ENCODE results near the gene SLC66A2. TPM values are rescaled to one million over a fixed set of nuclear protein-coding genes. Genes with fewer than 3 reads are reported as not detected.

Gene SLC66A2
- total RNA-seq, 1 donor = 35.8 TPM

DNA sequence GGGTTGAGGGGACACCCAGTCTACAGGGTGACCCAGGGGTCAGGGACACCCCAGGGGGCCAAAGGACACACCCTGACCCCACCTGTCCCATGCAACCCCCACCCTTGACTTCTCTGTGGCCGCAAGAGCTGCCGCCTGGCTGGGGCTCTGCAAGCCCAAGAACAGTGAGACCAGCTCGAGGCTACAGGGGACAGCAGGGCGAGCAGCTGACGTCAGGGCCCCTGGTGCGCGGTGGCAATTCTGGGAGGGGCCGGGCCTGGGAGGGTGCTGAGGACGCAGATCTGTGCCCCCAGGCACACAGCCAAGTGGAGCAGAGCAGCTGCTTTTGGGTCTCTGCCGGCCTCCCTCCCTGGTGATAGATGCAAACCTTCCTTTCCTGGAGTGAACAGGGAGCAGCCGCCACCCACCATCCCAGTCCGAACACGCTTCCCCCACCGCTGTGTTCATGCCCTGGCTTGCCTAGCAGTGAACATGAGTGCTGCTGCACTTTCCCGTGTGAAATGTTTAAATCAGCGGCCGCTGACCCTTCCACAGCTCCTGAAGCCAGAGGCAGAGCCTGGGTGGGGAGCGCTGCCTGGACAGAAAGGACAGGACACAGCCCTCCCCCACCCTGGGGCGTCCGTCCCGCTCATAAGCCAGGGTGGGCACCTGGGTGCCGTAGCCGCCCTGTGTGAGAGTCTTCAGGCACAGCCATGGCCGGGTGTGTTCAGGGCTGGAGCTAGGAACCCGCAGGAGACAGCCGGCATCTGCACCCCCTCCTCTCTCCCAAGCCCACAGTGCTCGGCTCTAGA lies 46.9 kb downstream of the SLC66A2 start:
- H3K9me3 ChIP-seq (ENCODE audit: low read depth, low read length) = no peaks in the 10 kb centered on the region
- peak; percentile 62 for DNase-seq (ENCODE audit: insufficient read length, low spot score, missing footprints)
- H2AFZ ChIP-seq (ENCODE audit: low read length) = no peak overlapping the region
- no peaks in the 10 kb centered on the region for H3K4me1 ChIP-seq (ENCODE audit: insufficient read depth, low read length)
- TF ChIP-seq, protein P1, sequence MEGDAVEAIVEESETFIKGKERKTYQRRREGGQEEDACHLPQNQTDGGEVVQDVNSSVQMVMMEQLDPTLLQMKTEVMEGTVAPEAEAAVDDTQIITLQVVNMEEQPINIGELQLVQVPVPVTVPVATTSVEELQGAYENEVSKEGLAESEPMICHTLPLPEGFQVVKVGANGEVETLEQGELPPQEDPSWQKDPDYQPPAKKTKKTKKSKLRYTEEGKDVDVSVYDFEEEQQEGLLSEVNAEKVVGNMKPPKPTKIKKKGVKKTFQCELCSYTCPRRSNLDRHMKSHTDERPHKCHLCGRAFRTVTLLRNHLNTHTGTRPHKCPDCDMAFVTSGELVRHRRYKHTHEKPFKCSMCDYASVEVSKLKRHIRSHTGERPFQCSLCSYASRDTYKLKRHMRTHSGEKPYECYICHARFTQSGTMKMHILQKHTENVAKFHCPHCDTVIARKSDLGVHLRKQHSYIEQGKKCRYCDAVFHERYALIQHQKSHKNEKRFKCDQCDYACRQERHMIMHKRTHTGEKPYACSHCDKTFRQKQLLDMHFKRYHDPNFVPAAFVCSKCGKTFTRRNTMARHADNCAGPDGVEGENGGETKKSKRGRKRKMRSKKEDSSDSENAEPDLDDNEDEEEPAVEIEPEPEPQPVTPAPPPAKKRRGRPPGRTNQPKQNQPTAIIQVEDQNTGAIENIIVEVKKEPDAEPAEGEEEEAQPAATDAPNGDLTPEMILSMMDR (IDR thresholded peaks at IDR 0.05; ENCODE audit: extremely low read depth, low read depth, low read length) = no peak
- H4K20me1 ChIP-seq (ENCODE audit: insufficient read depth, low read length) = peaks cover 4% of the 10 kb centered on the region
- peaks cover 9% of the 10 kb centered on the region for H3K36me3 ChIP-seq (ENCODE audit: insufficient read depth, low read length)
- H3K4me2 ChIP-seq (ENCODE audit: insufficient read depth, low read length) = no peak overlapping the region
- H3K4me3 ChIP-seq (ENCODE audit: insufficient read depth, low read length) = no peak overlapping the region
- no peaks in the 10 kb centered on the region for H3K79me2 ChIP-seq (ENCODE audit: insufficient read depth, low read length)
- no peak overlapping the region for H3K27ac ChIP-seq (ENCODE audit: low read depth, low read length)
- no peaks in the 10 kb centered on the region for H3K27me3 ChIP-seq (ENCODE audit: insufficient read depth, low read length)

GRCh38 chr18:79903787-79904356 lies 47.6 kb downstream of the SLC66A2 start:
- Histone ChIP-seq H2AFZ (ENCODE audit: low read length) (no peak overlapping the region), H3K4me2 (ENCODE audit: insufficient read depth, low read length) (no peak overlapping the region), H3K9me3 (ENCODE audit: low read depth, low read length) (no peaks in the 10 kb centered on the region), H3K4me1 (ENCODE audit: insufficient read depth, low read length) (no peaks in the 10 kb centered on the region), H3K27me3 (ENCODE audit: insufficient read depth, low read length) (no peaks in the 10 kb centered on the region), H3K27ac (ENCODE audit: low read depth, low read length) (no peak overlapping the region), H3K36me3 (ENCODE audit: insufficient read depth, low read length) (peaks cover 9% of the 10 kb centered on the region), H3K4me3 (ENCODE audit: insufficient read depth, low read length) (no peak overlapping the region), H3K79me2 (ENCODE audit: insufficient read depth, low read length) (no peaks in the 10 kb centered on the region), H4K20me1 (ENCODE audit: insufficient read depth, low read length) (peaks cover 4% of the 10 kb centered on the region)
- TF ChIP-seq, protein P1 (IDR thresholded peaks at IDR 0.05; ENCODE audit: extremely low read depth, low read depth, low read length) = no peak
- peak; percentile 70 for DNase-seq (ENCODE audit: insufficient read length, low spot score, missing footprints)

DNA sequence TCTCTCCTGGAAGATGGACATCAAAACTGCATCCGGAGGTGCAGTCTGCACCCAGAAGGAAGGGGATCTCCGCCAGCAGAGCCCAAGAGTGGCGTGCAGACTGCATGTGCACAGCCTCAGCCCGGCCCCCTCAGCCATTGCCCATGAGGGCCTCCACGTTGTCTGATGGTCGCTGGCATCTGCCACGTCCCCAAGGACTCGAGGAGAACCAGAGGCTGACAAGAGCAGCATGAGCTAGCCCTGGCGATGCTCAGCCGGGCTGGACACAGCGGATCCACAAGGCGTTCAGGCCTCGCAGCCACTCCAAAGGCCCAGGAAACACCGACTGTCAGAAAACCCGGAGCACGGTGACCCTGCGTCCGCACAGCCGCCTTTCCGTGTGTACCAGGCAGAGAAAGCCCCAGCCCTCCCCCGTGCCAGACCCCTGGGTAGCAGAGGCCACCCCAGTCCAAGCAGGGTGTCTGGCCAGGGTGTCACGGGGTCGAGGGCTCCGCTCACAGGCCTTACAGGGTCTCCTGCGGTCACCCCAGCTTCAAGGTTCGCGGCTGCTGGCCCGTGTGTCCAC lies 48.3 kb downstream of the SLC66A2 start:
- DNase-seq (ENCODE audit: insufficient read length, low spot score, missing footprints) = peak; percentile 64
- no peak overlapping the region for H3K4me3 ChIP-seq (ENCODE audit: insufficient read depth, low read length)
- no peaks in the 10 kb centered on the region for H3K27me3 ChIP-seq (ENCODE audit: insufficient read depth, low read length)
- TF ChIP-seq, protein P1 (IDR thresholded peaks at IDR 0.05; ENCODE audit: extremely low read depth, low read depth, low read length) = no peak
- H4K20me1 ChIP-seq (ENCODE audit: insufficient read depth, low read length) = peaks cover 4% of the 10 kb centered on the region
- H3K4me2 ChIP-seq (ENCODE audit: insufficient read depth, low read length) = no peak overlapping the region
- peaks cover under 1% of the 10 kb centered on the region for H3K9me3 ChIP-seq (ENCODE audit: low read depth, low read length)
- H2AFZ ChIP-seq (ENCODE audit: low read length) = no peak overlapping the region
- no peak overlapping the region for H3K27ac ChIP-seq (ENCODE audit: low read depth, low read length)
- no peaks in the 10 kb centered on the region for H3K79me2 ChIP-seq (ENCODE audit: insufficient read depth, low read length)
- no peaks in the 10 kb centered on the region for H3K4me1 ChIP-seq (ENCODE audit: insufficient read depth, low read length)
- peaks cover 9% of the 10 kb centered on the region for H3K36me3 ChIP-seq (ENCODE audit: insufficient read depth, low read length)

GRCh38 chr18:79902640-79903039 lies 48.8 kb downstream of the SLC66A2 start:
- peak; percentile 70 for DNase-seq (ENCODE audit: insufficient read length, low spot score, missing footprints)
- Histone ChIP-seq H3K27me3 (ENCODE audit: insufficient read depth, low read length) (no peaks in the 10 kb centered on the region), H3K27ac (ENCODE audit: low read depth, low read length) (no peak overlapping the region), H3K4me2 (ENCODE audit: insufficient read depth, low read length) (no peak overlapping the region), H3K9me3 (ENCODE audit: low read depth, low read length) (peaks cover 5% of the 10 kb centered on the region), H2AFZ (ENCODE audit: low read length) (no peak overlapping the region), H3K36me3 (ENCODE audit: insufficient read depth, low read length) (peaks cover 9% of the 10 kb centered on the region), H4K20me1 (ENCODE audit: insufficient read depth, low read length) (peaks cover 4% of the 10 kb centered on the region), H3K4me3 (ENCODE audit: insufficient read depth, low read length) (no peak overlapping the region), H3K4me1 (ENCODE audit: insufficient read depth, low read length) (no peaks in the 10 kb centered on the region), H3K79me2 (ENCODE audit: insufficient read depth, low read length) (no peaks in the 10 kb centered on the region)
- TF ChIP-seq, protein P1 (IDR thresholded peaks at IDR 0.05; ENCODE audit: extremely low read depth, low read depth, low read length) = no peak

Data from osteoblast (primary cell).